ENCODE measurements around the gene CNFN.

The CNFN gene

DNA sequence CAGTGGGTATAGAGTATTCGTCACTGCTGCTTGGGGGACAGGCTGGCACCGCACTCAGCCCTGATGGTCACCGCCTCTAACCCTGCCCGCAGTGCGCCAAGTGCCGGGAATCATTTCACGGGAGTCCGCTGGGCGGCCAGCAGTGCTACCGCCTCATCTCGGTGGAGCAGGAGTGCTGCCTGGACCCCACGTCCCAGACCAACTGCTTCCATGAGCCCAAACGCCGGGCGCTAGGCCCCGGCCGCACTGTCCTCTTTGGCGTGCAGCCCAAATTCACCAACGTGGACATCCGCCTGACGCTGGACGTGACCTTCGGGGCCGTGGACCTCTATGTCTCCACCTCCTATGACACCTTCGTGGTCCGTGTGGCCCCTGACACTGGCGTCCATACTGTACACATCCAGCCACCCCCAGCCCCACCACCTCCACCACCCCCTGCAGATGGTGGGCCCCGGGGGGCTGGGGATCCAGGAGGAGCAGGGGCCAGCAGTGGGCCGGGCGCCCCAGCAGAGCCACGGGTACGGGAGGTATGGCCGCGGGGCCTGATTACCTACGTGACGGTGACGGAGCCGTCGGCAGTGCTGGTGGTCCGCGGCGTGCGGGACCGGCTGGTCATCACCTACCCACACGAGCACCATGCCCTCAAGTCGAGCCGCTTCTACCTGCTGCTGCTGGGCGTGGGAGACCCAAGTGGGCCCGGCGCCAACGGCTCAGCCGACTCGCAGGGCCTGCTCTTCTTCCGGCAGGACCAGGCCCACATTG is 14.5 kb downstream of the CNFN start:
- TF ChIP-seq GATA2 (IDR thresholded peaks at IDR 0.05; ENCODE audit: low read depth, low read length) (no peak), GATA3 (IDR thresholded peaks at IDR 0.05; ENCODE audit: low read depth, low read length) (no peak)

DNA sequence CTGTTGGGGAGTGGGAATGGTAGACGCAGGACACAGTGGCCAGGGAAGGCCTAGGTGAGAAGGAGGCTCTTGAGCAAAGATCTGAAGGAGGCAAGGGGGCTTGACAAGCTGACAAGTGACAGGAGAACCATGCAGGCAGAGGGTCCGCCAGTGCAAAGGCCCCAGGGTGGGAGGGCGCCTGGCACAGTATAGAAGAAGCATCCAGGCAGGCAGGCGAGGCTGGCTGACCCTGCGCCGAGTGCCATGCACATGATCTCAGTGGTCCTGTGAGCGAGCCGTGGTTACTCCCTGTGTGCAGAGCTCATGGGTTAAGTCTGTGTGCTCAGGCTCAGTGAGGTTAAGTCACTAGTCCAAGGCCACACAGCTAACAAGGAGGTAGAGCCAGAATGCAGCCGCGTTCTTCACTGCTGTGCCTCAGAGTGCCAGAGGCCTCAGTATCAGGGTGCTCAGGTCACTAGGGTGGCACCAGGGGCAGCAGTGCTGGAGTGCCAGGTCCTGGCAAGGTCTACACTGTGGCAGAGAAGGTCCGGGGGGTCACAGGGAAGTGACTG is 15.2 kb downstream of the CNFN start:
- TF ChIP-seq GATA3 (IDR thresholded peaks at IDR 0.05; ENCODE audit: low read depth, low read length) = no peak
- no peak for TF ChIP-seq GATA2 (IDR thresholded peaks at IDR 0.05; ENCODE audit: low read depth, low read length)

DNA sequence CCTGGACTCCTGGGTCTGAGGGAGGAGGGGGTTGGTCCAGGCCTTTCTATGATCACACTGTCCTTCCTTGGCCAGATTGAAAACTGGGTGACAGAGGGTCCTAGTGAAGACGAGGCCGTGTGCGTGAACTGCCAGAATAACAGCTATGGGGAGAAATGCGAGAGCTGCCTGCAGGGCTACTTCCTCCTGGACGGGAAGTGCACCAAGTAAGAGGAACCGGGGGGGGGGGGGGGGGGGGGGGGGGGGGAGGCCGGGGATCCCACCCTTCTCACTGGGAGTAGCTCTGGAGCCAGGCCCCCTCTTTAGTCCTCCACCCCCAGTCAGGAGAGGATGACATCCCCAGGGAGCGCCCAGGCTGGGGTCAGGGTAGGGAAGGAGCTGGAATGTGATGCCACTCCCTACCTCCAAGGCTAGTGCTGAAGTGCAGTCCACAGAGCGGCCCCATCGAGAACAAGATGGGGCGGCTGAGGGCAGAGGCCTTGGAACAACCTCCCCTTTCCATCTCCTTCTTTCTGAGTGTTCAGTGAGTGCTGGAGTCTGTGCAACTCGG is 19.4 kb downstream of the CNFN start:
- TF ChIP-seq GATA3 (IDR thresholded peaks at IDR 0.05; ENCODE audit: low read depth, low read length) = no peak
- no peak for TF ChIP-seq GATA2 (IDR thresholded peaks at IDR 0.05; ENCODE audit: low read depth, low read length)

DNA sequence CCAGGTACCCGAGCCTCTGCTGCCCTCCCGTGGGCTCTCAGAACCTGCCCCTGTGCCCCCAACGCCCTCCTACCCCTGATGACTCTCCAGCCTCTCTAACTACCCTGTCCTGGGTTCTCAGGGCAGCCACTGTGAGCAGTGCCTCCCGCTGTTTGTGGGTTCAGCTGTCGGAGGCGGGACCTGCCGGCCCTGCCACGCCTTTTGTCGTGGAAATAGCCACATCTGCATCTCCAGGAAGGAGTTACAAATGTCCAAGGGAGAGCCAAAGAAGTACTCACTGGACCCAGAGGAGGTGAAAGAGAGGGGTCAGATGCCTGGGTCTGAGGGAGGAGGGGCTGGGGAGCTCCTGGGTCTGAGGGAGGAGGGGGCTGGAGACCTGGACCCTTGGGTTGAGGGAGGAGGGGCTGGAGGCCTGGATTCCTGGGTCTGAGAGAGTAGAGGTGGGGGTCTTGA is 20.0 kb downstream of the CNFN start:
- no peak for TF ChIP-seq GATA3 (IDR thresholded peaks at IDR 0.05; ENCODE audit: low read depth, low read length)

DNA sequence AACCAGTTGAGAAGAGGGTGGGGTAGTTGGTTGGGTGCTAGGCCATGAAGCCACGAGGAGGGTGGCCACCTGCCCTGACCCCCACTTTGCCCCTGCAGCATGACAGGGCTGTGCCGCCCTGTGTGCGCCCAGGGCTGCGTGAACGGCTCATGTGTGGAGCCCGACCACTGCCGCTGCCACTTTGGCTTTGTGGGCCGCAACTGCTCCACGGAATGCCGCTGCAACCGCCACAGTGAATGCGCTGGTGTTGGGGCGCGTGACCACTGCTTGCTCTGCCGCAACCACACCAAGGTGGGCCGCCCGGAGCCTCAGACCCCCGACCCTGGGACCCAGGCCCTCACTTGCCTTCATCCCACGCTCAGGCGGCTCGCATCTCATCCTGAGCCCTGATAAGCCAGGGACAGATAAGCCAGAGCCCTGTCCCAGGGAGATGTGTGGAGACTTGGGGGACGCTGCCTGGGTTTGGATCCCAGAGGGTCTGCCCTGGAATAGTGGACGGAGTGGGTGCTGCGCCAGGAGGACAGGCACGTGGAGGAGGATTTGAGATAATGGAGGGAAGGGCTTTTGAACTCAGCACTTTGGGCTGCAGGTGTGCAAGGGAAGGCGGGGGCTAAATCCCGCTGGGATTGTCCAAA is 20.5 kb downstream of the CNFN start:
- TF ChIP-seq GATA2 (IDR thresholded peaks at IDR 0.05; ENCODE audit: low read depth, low read length) (no peak), GATA3 (IDR thresholded peaks at IDR 0.05; ENCODE audit: low read depth, low read length) (no peak)

DNA sequence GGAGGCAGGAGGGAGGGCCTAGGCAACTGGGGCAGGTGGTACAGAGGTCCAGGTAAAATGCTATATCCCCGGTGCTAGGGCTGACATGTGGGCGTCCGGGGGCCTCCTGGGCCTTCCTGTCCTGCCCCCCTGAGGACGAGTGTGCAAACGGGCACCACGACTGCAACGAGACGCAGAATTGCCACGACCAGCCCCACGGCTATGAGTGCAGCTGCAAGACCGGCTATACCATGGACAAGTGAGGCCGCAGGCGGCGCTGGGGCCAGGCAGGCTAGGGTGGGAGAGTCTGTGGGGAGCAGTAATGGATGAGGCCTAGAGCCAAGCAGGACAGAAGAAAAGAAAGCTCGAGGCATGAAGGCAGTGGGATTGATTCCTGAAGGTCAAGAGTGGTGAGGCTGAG is 21.3 kb downstream of the CNFN start:
- TF ChIP-seq GATA2 (IDR thresholded peaks at IDR 0.05; ENCODE audit: low read depth, low read length) (no peak), GATA3 (IDR thresholded peaks at IDR 0.05; ENCODE audit: low read depth, low read length) (no peak)

DNA sequence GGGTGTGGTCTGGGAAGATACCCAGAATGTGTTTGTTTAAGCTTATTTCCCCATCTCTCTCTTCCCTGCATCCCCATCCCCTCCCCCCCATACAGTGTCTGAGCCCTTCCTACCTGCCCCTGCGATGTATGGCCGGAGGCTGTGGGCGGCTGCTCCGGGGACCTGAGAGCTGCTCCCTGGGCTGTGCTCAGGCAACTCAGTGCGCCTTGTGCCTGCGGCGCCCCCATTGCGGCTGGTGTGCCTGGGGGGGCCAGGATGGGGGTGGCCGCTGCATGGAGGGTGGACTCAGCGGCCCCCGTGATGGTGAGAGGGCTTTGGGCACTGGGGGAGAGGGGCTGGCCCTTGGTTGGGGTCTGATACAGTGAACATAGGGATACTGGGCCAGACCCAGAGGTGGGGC is 21.7 kb downstream of the CNFN start:
- no peak for TF ChIP-seq GATA2 (IDR thresholded peaks at IDR 0.05; ENCODE audit: low read depth, low read length)
- no peak for TF ChIP-seq GATA3 (IDR thresholded peaks at IDR 0.05; ENCODE audit: low read depth, low read length)

DNA sequence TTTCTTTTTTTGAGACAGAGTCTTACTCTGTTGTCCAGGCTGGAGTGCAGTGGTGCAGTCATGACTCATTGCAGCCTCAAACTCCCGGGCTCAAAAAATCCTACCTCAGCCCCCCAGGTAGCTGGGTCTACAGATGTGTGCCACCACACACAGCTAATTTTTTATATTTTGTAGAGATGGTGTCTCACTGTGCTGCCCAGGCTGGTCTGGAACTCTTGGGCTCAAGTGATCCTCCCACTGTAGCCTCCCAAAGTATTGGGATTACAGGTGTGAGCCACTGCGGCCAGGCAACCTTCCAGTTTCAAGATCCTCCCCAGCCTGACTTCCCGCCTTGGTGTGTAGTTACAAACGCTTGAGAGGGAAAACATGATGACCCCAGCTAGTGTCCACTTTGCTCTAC is 22.2 kb downstream of the CNFN start:
- no peak for TF ChIP-seq GATA3 (IDR thresholded peaks at IDR 0.05; ENCODE audit: low read depth, low read length)
- no peak for TF ChIP-seq GATA2 (IDR thresholded peaks at IDR 0.05; ENCODE audit: low read depth, low read length)

DNA sequence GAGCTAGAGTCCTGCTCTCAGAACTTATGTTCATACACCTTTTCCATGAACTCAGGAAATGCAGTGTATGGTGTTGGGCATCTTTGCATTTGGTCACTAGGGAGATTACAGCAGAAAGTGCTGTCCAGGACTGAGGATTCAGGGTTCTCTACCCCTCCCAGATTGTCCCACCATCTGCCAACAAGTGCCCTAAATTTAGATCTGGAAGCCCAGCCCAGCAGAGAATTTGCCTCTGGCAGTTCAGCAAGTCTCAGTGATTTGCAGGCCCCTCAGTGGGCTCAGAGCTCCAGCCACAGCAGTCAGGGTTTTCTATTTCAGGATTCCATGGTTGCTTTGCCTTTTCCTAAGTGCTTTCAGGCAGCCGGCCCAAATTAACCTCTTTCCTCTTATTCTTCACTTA is 23.4 kb downstream of the CNFN start:
- TF ChIP-seq GATA2 (IDR thresholded peaks at IDR 0.05; ENCODE audit: low read depth, low read length) (no peak), GATA3 (IDR thresholded peaks at IDR 0.05; ENCODE audit: low read depth, low read length) (no peak)

DNA sequence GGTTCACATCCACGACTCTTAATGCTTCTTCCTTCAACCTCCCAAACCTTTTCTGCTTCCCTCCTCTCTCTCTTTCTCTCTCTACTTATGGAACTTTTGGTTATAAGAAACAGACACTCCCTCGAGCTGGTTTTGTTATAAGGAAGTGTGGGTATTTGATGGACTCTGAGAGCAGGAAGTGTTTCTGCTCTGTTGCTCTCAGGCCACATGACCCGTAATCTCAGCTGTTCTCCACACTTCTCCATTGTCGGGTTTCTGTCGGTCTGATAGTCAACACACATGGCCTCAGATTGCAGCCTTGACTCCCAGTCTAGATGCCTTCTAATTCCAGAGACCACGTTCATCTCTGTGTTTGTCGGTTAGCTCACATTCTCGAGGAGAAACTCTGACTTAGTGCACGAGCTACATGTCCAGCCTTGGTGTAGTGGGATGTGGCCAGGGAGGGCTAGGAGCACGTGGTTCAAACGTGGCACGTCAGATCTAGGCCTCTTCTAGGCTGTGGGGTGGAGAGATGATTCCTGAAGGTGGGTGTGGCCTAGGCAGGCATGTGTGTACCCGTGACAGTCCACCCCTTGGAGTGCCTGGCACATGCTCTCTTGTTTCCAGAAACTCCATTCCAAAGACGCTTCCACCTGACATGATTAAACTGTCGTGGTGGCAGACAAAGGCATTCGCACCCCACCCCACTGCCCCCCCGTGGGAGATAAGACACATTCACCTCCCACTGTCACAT is 26.3 kb downstream of the CNFN start:
- TF ChIP-seq GATA3 (IDR thresholded peaks at IDR 0.05; ENCODE audit: low read depth, low read length) = no peak
- no peak for TF ChIP-seq GATA2 (IDR thresholded peaks at IDR 0.05; ENCODE audit: low read depth, low read length)

DNA sequence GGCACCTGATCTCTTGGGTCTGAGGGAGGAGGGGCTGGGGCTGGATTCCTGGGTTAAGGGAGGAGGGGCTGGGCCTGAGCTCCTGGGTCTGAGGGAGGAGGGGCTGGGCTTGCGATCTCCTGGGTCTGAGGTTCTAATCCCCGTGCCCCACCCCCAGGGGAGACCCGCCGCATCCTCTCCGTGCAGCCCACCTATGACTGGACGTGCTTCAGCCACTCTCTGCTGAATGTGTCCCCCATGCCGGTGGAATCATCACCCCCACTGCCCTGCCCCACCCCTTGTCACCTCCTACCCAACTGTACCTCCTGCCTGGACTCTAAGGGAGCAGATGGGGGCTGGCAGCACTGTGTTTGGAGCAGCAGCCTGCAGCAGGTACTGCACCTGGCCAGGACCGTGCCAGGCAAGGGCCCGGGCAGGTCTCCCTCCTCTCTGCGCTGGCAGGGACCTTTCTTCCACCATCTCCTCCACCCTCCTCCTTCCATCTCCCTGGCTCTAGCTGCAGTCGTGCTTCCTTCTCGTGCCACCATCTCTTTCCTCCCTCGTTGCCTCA is 27.1 kb downstream of the CNFN start:
- TF ChIP-seq GATA3 (IDR thresholded peaks at IDR 0.05; ENCODE audit: low read depth, low read length) (no peak), GATA2 (IDR thresholded peaks at IDR 0.05; ENCODE audit: low read depth, low read length) (no peak)

DNA sequence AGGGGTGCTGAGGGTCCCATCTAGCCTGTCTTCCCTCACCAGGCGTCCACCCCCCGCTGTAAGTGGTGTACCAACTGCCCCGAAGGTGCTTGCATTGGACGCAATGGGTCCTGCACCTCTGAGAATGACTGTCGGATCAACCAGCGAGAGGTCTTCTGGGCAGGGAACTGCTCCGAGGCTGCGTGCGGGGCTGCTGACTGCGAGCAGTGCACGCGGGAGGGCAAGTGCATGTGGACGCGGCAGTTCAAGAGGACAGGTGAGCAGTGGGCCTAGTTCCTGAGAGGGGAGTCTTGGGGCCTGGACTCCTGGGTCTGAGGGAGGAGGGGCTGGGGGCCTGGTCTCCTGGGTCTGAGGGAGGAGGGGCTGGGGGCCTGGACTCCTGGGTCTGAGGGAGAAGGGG is 27.8 kb downstream of the CNFN start:
- TF ChIP-seq GATA2 (IDR thresholded peaks at IDR 0.05; ENCODE audit: low read depth, low read length) (no peak), GATA3 (IDR thresholded peaks at IDR 0.05; ENCODE audit: low read depth, low read length) (no peak)

DNA sequence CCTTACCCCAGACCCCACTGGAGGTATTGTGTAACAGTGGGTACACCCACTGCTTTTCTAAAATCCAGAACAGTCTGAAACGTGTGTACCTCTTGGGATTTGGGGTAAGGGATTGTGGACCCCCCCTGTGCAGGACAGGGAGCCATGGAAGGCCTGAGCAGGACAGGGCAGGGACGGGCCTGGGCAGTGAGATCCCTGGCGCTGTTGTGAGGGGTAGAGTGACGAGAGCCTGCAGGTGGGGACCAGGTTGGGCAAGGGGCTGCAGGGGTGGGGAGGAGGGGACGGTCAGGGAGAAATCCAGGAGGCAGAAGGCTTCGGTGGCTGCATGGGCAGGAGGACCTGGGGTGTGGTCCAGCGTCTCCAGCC is 28.6 kb downstream of the CNFN start:
- TF ChIP-seq GATA2 (IDR thresholded peaks at IDR 0.05; ENCODE audit: low read depth, low read length) (no peak), GATA3 (IDR thresholded peaks at IDR 0.05; ENCODE audit: low read depth, low read length) (no peak)

All from SH-SY5Y (cell line).